ENCODE results near the gene PSMD6. TPM values are rescaled to one million over a fixed set of nuclear protein-coding genes. Genes with fewer than 3 reads are reported as not detected.

The PSMD6 gene
- total and polyA plus RNA-seq, 4 donors: 59.1 to 78.9 (median 66.0) TPM

- Histone ChIP-seq H3K27ac (ENCODE audit: low read depth in 1 of 2, low read length in 1 of 2) (no peak overlapping the region), H3K4me3 (no peak overlapping the region), H3K9ac (ENCODE audit: insufficient read depth in 1 of 2, low read length in 2 of 2) (no peak overlapping the region), H3K27me3 (ENCODE audit: control insufficient read depth in 3 of 3, insufficient read depth in 3 of 3, low read length in 2 of 3) (no peaks in the 10 kb centered on the region), H3K4me1 (ENCODE audit: control insufficient read depth in 5 of 5, insufficient read depth in 5 of 5, low read length in 5 of 5) (peaks cover 0 to 3% (median 0%) of the 10 kb centered on the region in 5 donors), H3K9me3 (ENCODE audit: control insufficient read depth in 4 of 4, insufficient read depth in 3 of 4, low read length in 3 of 4) (no peaks in the 10 kb centered on the region), H3K36me3 (ENCODE audit: control insufficient read depth in 4 of 4, insufficient read depth in 4 of 4, low read length in 4 of 4) (peaks cover 30 to 61% (median 51%) of the 10 kb centered on the region in 4 donors)
- no peak for ATAC-seq (ENCODE audit: insufficient read depth, low FRiP score)
- no peak for TF ChIP-seq CTCF (IDR thresholded peaks at IDR 0.05; ENCODE audit: control extremely low read depth, extremely low read depth)
- DNase-seq: no peak
- whole genome bisulfite sequencing, 2 donors: 96% methylated on average over 3 of the region's 3 CpGs
Observed at GRCh38 chr3:63991666-63992065, 31.6 kb downstream of the PSMD6 start.

- Histone ChIP-seq H3K9ac (ENCODE audit: insufficient read depth in 1 of 2, low read length in 2 of 2) (no peak overlapping the region), H3K27ac (ENCODE audit: low read depth in 1 of 2, low read length in 1 of 2) (peak overlapping the region in 1 of 2 donors; percentile 9), H3K4me1 (ENCODE audit: control insufficient read depth in 5 of 5, insufficient read depth in 5 of 5, low read length in 5 of 5) (peaks cover 0 to 3% (median 0%) of the 10 kb centered on the region in 5 donors), H3K4me3 (no peak overlapping the region), H3K36me3 (ENCODE audit: control insufficient read depth in 4 of 4, insufficient read depth in 4 of 4, low read length in 4 of 4) (peaks cover 20 to 53% (median 46%) of the 10 kb centered on the region in 4 donors), H3K27me3 (ENCODE audit: control insufficient read depth in 3 of 3, insufficient read depth in 3 of 3, low read length in 2 of 3) (no peaks in the 10 kb centered on the region), H3K9me3 (ENCODE audit: control insufficient read depth in 4 of 4, insufficient read depth in 3 of 4, low read length in 3 of 4) (no peaks in the 10 kb centered on the region)
- DNase-seq (no peak), ATAC-seq (ENCODE audit: insufficient read depth, low FRiP score) (no peak)
- TF ChIP-seq CTCF (IDR thresholded peaks at IDR 0.05; ENCODE audit: control extremely low read depth, extremely low read depth): no peak
- WGBS, 2 donors: 76 to 90% methylated on average over 5 of the region's 5 CpGs
Observed at GRCh38 chr3:63990733-63991132, 32.6 kb downstream of the PSMD6 start.

- Histone ChIP-seq H3K9ac (ENCODE audit: insufficient read depth in 1 of 2, low read length in 2 of 2) (no peak overlapping the region), H3K27me3 (ENCODE audit: control insufficient read depth in 3 of 3, insufficient read depth in 3 of 3, low read length in 2 of 3) (no peaks in the 10 kb centered on the region), H3K4me1 (ENCODE audit: control insufficient read depth in 5 of 5, insufficient read depth in 5 of 5, low read length in 5 of 5) (peaks cover 0 to 3% (median 0%) of the 10 kb centered on the region in 5 donors), H3K4me3 (no peak overlapping the region), H3K9me3 (ENCODE audit: control insufficient read depth in 4 of 4, insufficient read depth in 3 of 4, low read length in 3 of 4) (no peaks in the 10 kb centered on the region), H3K36me3 (ENCODE audit: control insufficient read depth in 4 of 4, insufficient read depth in 4 of 4, low read length in 4 of 4) (peaks cover 19 to 51% (median 44%) of the 10 kb centered on the region in 4 donors), H3K27ac (ENCODE audit: low read depth in 1 of 2, low read length in 1 of 2) (peak overlapping the region in 1 of 2 donors; percentile 9)
- ATAC-seq (ENCODE audit: insufficient read depth, low FRiP score) (no peak), DNase-seq (no peak)
- WGBS, 2 donors: 94 to 97% methylated on average over 14 of the region's 14 CpGs
- TF ChIP-seq CTCF (IDR thresholded peaks at IDR 0.05; ENCODE audit: control extremely low read depth, extremely low read depth): no peak
Observed at GRCh38 chr3:63990204-63990603, 33.1 kb downstream of the PSMD6 start.

- ATAC-seq (ENCODE audit: insufficient read depth, low FRiP score) (no peak), DNase-seq (no peak)
- H3K4me3 ChIP-seq: no peak overlapping the region
- TF ChIP-seq CTCF (IDR thresholded peaks at IDR 0.05; ENCODE audit: control extremely low read depth, extremely low read depth): no peak
- H3K4me1 ChIP-seq (ENCODE audit: control insufficient read depth in 5 of 5, insufficient read depth in 5 of 5, low read length in 5 of 5): peaks cover 0 to 3% (median 0%) of the 10 kb centered on the region in 5 donors
- H3K27ac ChIP-seq (ENCODE audit: low read depth in 1 of 2, low read length in 1 of 2): no peak overlapping the region
- H3K9ac ChIP-seq (ENCODE audit: insufficient read depth in 1 of 2, low read length in 2 of 2): no peak overlapping the region
- WGBS, 2 donors: 74 to 81% methylated on average over 4 of the region's 4 CpGs
- peaks cover 24 to 51% (median 41%) of the 10 kb centered on the region in 4 donors for H3K36me3 ChIP-seq (ENCODE audit: control insufficient read depth in 4 of 4, insufficient read depth in 4 of 4, low read length in 4 of 4)
- H3K9me3 ChIP-seq (ENCODE audit: control insufficient read depth in 4 of 4, insufficient read depth in 3 of 4, low read length in 3 of 4): no peaks in the 10 kb centered on the region
- H3K27me3 ChIP-seq (ENCODE audit: control insufficient read depth in 3 of 3, insufficient read depth in 3 of 3, low read length in 2 of 3): no peaks in the 10 kb centered on the region
Observed at GRCh38 chr3:63988943-63989342, 34.4 kb downstream of the PSMD6 start.

Measured in lung (tissue), 12 donors.